ENCODE results near the gene NBPF3. TPM values are rescaled to one million over a fixed set of nuclear protein-coding genes. Genes with fewer than 3 reads are reported as not detected.
"Not testable (repeated sequence)": the region's sequence is repeated elsewhere in the genome, so short reads cannot be mapped to it uniquely, and the experiment has no call there.

Gene NBPF3
- total RNA-seq, 1 donor from 2014 or later, result 30.4 TPM

- not testable (repeated sequence) for H3K36me3 Mint-ChIP-seq (ENCODE audit: unreplicated experiment); H3K27ac Mint-ChIP-seq (ENCODE audit: unreplicated experiment); H3K9me3 Mint-ChIP-seq (ENCODE audit: unreplicated experiment); H3K4me3 Mint-ChIP-seq (ENCODE audit: unreplicated experiment); H3K4me1 Mint-ChIP-seq (ENCODE audit: unreplicated experiment)
- peaks cover 14% of the 10 kb centered on the region for H3K27me3 Mint-ChIP-seq (ENCODE audit: unreplicated experiment)
- DNase-seq (ENCODE audit: extremely low spot score, unreplicated experiment), result peak; percentile 53
These were observed 10.7 kb upstream of the NBPF3 start for GRCh38 chr1:21429210-21429609.

DNA sequence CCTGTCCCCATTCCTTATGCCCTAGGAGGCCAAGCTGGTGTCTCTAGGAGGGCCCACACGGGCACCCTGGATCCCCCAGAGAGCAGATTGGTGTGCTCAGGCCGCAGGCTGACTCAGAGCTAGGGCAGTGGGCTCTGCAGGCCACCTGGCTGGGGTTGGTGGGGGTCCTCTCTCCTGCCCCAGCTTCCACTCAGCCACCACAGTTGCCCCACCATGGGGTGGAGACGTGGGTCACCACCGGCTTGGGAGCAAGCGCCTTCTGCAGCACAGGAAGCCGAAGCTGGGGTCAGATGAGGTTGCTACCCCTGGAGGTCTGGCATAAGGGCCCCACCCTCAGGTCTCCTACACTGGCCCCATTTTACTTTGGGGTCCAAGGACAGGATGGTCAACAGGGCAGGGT, 9.1 kb upstream of the NBPF3 start:
- H3K9me3 Mint-ChIP-seq (ENCODE audit: unreplicated experiment); H3K27ac Mint-ChIP-seq (ENCODE audit: unreplicated experiment); H3K4me1 Mint-ChIP-seq (ENCODE audit: unreplicated experiment); H3K4me3 Mint-ChIP-seq (ENCODE audit: unreplicated experiment); H3K36me3 Mint-ChIP-seq (ENCODE audit: unreplicated experiment): not testable (repeated sequence)
- H3K27me3 Mint-ChIP-seq (ENCODE audit: unreplicated experiment), result peaks cover 11% of the 10 kb centered on the region
- peak; percentile 66 for DNase-seq (ENCODE audit: extremely low spot score, unreplicated experiment)

DNA sequence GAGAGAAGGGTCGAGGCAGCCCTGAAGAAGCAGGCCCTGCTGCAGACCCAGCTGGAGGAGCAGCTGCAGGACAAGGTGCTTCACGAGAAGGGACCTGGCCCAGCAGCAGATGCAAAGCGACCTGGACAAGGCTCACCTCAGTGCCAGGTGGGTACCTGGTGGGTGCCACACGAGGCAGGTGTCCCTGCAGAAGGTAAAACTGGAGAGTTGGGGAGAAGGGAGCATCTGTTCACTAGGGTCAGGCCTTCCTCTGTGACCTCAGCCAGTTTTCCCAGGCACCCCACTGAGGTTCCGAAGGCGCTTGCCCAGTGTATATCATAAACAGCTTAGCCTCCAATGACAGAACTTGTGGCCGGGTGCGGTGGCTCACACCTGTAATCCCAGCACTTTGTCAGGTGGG, 5.5 kb upstream of the NBPF3 start:
- TF ChIP-seq, protein P1, sequence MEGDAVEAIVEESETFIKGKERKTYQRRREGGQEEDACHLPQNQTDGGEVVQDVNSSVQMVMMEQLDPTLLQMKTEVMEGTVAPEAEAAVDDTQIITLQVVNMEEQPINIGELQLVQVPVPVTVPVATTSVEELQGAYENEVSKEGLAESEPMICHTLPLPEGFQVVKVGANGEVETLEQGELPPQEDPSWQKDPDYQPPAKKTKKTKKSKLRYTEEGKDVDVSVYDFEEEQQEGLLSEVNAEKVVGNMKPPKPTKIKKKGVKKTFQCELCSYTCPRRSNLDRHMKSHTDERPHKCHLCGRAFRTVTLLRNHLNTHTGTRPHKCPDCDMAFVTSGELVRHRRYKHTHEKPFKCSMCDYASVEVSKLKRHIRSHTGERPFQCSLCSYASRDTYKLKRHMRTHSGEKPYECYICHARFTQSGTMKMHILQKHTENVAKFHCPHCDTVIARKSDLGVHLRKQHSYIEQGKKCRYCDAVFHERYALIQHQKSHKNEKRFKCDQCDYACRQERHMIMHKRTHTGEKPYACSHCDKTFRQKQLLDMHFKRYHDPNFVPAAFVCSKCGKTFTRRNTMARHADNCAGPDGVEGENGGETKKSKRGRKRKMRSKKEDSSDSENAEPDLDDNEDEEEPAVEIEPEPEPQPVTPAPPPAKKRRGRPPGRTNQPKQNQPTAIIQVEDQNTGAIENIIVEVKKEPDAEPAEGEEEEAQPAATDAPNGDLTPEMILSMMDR (IDR thresholded peaks at IDR 0.05), result no peak
- Mint-ChIP-seq H3K9me3 (ENCODE audit: unreplicated experiment) (no peaks in the 10 kb centered on the region), H3K27me3 (ENCODE audit: unreplicated experiment) (no peaks in the 10 kb centered on the region), H3K36me3 (ENCODE audit: unreplicated experiment) (no peaks in the 10 kb centered on the region), H3K4me1 (ENCODE audit: unreplicated experiment) (peaks cover 7% of the 10 kb centered on the region), H3K27ac (ENCODE audit: unreplicated experiment) (no peak overlapping the region), H3K4me3 (ENCODE audit: unreplicated experiment) (no peak overlapping the region)
- DNase-seq (ENCODE audit: extremely low spot score, unreplicated experiment), result peak; percentile 60

DNA sequence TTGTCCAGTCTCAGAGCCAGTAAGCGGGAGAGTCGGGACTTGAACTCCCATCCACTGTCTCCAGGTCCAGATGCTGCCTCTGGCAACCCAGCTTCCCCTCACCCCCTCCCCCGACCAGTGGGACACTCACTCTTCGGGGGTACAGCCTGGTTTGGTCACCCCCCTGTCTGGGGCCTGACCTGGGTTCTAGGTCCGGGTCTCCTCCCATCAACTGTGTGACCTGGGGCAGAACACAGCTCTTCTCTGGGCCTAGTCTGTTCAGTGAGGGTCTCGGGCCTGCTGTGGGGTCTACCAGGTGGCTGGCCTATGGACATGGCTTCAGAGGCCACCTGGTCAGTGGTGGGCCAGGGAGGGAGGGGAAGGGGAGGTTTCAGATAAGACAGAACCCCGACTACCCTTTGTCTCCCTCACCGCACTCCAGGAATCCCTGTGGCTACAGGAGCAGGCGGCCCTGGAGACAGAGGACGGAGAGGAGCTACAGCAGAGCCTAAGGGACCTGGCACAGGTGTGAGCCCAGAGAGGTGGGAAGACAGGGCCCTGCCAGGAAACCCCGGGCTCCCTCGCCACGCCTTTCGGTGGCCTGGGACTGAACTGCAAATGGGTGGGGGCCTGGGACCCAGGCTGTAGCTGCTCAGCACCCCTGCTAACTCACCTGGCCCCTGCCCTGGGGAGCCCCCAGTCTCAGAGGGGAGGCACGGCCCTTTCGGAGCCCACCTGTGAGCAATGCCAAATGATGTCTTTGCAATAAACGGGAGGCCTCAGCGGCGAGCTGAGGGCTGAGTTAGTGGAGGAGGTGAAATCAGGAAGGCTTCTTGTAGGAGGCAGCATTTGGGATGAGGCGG, 4.1 kb upstream of the NBPF3 start:
- peaks cover 13% of the 10 kb centered on the region for H3K4me1 Mint-ChIP-seq (ENCODE audit: unreplicated experiment)

GRCh38 chr1:21436488-21437340, 3.2 kb upstream of the NBPF3 start:
- Mint-ChIP-seq H3K27ac (ENCODE audit: unreplicated experiment) (no peak overlapping the region), H3K4me1 (ENCODE audit: unreplicated experiment) (peaks cover 21% of the 10 kb centered on the region), H3K27me3 (ENCODE audit: unreplicated experiment) (no peaks in the 10 kb centered on the region), H3K4me3 (ENCODE audit: unreplicated experiment) (peak overlapping the region; percentile 47), H3K9me3 (ENCODE audit: unreplicated experiment) (no peaks in the 10 kb centered on the region), H3K36me3 (ENCODE audit: unreplicated experiment) (no peaks in the 10 kb centered on the region)
- TF ChIP-seq, protein P1 (IDR thresholded peaks at IDR 0.05), result no peak
- DNase-seq (ENCODE audit: extremely low spot score, unreplicated experiment), result peak; percentile 67

More for the DNA sequence above, 4.1 kb upstream of the NBPF3 start:
- H3K27me3 Mint-ChIP-seq (ENCODE audit: unreplicated experiment), result no peaks in the 10 kb centered on the region
- H3K9me3 Mint-ChIP-seq (ENCODE audit: unreplicated experiment), result no peaks in the 10 kb centered on the region
- H3K4me3 Mint-ChIP-seq (ENCODE audit: unreplicated experiment), result no peak overlapping the region
- peak; percentile 83 for DNase-seq (ENCODE audit: extremely low spot score, unreplicated experiment)
- TF ChIP-seq, protein P1 (IDR thresholded peaks at IDR 0.05), result no peak
- H3K27ac Mint-ChIP-seq (ENCODE audit: unreplicated experiment), result no peak overlapping the region
- H3K36me3 Mint-ChIP-seq (ENCODE audit: unreplicated experiment), result no peaks in the 10 kb centered on the region

DNA sequence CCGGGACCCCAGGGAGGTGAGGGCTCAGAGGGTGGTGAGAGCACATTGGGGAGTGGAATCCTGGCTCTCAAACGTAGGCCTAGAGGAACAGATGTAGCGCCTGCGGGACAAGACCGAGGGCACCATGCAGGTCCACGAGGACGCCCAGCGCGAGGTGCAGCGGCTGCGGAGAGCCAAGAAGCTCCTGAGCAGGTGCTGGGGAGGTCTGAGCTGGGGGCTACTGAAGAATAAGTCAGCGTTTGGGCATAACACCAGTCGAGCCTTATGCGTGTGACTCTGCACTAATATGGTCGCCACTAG, 2.6 kb upstream of the NBPF3 start:
- H3K4me3 Mint-ChIP-seq (ENCODE audit: unreplicated experiment), result no peak overlapping the region
- TF ChIP-seq, protein P1 (IDR thresholded peaks at IDR 0.05), result no peak
- H3K36me3 Mint-ChIP-seq (ENCODE audit: unreplicated experiment), result no peaks in the 10 kb centered on the region

DNA sequence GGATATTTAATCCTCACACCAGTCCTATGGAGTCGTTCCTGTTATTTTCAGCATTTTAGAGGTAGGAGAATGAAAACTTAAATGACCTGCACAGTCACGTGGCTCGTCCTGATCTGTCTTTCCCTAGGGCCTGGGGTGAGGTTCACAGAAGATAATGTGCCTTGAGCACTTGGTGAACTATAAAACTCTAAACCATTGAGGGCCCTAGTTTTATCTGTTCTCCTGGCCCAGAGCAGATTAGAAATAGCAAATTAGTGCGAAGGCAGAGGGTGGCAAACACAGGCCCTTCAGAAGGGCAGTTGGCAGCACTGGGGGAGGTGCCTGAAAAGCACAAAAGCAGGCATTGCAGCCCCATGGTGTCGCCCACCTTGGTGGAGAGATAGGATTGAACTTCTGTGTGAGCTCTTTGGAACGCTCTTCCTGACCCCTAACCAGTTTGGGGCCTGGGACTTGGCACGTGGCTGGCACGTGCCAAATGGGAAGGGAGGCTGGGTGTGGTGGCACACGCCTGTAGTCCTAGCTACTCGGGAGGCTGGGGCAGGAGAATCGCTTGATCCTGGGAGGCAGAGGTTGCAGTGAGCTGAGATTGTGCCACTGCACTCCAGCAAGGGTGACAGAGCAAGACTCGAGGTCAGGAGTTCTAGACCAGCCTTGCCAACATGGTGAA, 1.2 kb upstream of the NBPF3 start:
- H3K27ac Mint-ChIP-seq (ENCODE audit: unreplicated experiment); H3K36me3 Mint-ChIP-seq (ENCODE audit: unreplicated experiment); DNase-seq (ENCODE audit: extremely low spot score, unreplicated experiment); H3K27me3 Mint-ChIP-seq (ENCODE audit: unreplicated experiment); H3K9me3 Mint-ChIP-seq (ENCODE audit: unreplicated experiment): not testable (repeated sequence)
- H3K4me3 Mint-ChIP-seq (ENCODE audit: unreplicated experiment), result peak overlapping the region; percentile 91
- H3K4me1 Mint-ChIP-seq (ENCODE audit: unreplicated experiment), result peaks cover 26% of the 10 kb centered on the region

More for the DNA sequence above, 2.6 kb upstream of the NBPF3 start:
- H3K9me3 Mint-ChIP-seq (ENCODE audit: unreplicated experiment), result no peaks in the 10 kb centered on the region
- DNase-seq (ENCODE audit: extremely low spot score, unreplicated experiment), result peak; percentile 75
- no peaks in the 10 kb centered on the region for H3K27me3 Mint-ChIP-seq (ENCODE audit: unreplicated experiment)
- peaks cover 26% of the 10 kb centered on the region for H3K4me1 Mint-ChIP-seq (ENCODE audit: unreplicated experiment)
- H3K27ac Mint-ChIP-seq (ENCODE audit: unreplicated experiment), result no peak overlapping the region
